ENCODE results near the gene PGAP3.
A peak's percentile ranks its signal among the peaks of the same experiment; 100 is the strongest.

The PGAP3 gene

GRCh38 chr17:39672522-39673334 lies 15.1 kb downstream of the PGAP3 start:
- Histone ChIP-seq H3K4me3 (ENCODE audit: low read depth, low read length) (no peak overlapping the region), H3K4me1 (ENCODE audit: control insufficient read depth, insufficient read depth, low read length) (peaks cover 7% of the 10 kb centered on the region), H3K27me3 (ENCODE audit: control insufficient read depth, insufficient read depth, low read length) (peaks cover 4% of the 10 kb centered on the region), H3K9ac (ENCODE audit: low read depth, low read length) (no peak overlapping the region), H3K36me3 (ENCODE audit: control insufficient read depth, insufficient read depth, low read length) (peaks cover 6% of the 10 kb centered on the region), H3K9me3 (ENCODE audit: control insufficient read depth, insufficient read depth, low read length) (no peaks in the 10 kb centered on the region)

DNA sequence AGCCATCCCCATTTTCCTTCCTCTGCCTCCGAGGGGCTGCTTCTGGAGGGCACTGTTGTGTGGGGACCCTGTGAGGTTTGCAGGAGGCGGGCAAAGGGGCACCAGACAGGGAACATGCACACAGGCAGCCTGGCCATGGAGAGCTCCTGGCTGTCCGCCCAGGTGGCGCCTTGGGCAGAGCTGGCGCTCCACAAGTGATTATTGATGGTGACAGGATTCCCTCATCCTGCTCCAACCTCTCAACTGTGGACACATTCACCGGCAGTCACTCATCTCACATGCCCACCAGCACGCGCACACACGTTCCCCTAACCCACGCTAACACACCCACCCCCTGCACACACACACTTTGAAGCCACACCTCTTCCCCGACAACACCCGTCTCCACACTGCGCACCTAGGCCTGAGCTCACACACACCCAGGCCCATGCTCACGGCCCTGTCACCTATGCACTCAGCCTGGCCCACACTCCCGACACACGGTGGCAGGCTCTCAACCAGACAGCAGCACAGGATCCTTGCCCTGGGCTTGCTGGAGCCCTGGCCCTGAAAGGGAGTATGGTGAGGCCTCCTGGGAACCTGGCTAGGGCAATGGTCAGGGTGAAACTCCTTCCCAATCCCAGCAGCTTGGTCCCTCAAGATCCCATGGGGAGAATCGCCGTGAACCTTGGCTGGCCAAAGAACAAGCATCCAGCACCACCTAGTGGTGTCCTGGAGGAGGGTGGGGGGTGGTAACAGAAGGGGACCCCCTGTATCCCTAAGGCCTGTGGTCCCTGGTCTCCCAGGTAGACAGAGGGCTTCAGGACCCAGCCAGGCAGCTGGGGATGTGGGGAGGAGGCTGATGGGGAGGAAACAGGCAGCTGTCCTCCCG lies 16.0 kb downstream of the PGAP3 start:
- no peaks in the 10 kb centered on the region for H3K9me3 ChIP-seq (ENCODE audit: control insufficient read depth, insufficient read depth, low read length)
- peaks cover 10% of the 10 kb centered on the region for H3K4me1 ChIP-seq (ENCODE audit: control insufficient read depth, insufficient read depth, low read length)
- peaks cover 4% of the 10 kb centered on the region for H3K36me3 ChIP-seq (ENCODE audit: control insufficient read depth, insufficient read depth, low read length)
- H3K9ac ChIP-seq (ENCODE audit: low read depth, low read length): no peak overlapping the region
- H3K4me3 ChIP-seq (ENCODE audit: low read depth, low read length): no peak overlapping the region
- H3K27me3 ChIP-seq (ENCODE audit: control insufficient read depth, insufficient read depth, low read length): peaks cover 9% of the 10 kb centered on the region

DNA sequence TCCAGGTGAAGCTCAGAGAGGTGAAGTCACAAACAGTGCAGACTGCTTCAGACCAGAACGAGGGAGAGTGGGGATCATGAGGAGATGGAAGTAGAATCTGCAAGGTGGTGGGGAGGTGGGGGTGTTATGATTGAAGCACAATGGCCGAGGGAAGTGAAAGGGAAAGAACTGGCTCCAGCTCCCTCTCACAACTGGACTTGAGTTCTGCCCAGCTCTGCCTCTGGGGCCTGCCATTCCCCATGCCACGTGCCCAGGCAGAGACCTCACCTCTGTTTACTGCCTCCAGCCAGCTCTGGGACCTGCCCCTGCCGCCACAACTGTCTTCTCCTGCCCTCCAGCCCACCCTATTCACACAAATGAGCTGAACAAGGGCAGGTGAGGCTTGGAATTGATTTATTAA lies 17.1 kb downstream of the PGAP3 start:
- Histone ChIP-seq H3K9ac (ENCODE audit: low read depth, low read length) (no peak overlapping the region), H3K4me3 (ENCODE audit: low read depth, low read length) (no peak overlapping the region), H3K36me3 (ENCODE audit: control insufficient read depth, insufficient read depth, low read length) (no peaks in the 10 kb centered on the region), H3K9me3 (ENCODE audit: control insufficient read depth, insufficient read depth, low read length) (no peaks in the 10 kb centered on the region), H3K27me3 (ENCODE audit: control insufficient read depth, insufficient read depth, low read length) (peaks cover 18% of the 10 kb centered on the region), H3K4me1 (ENCODE audit: control insufficient read depth, insufficient read depth, low read length) (peaks cover 19% of the 10 kb centered on the region)

DNA sequence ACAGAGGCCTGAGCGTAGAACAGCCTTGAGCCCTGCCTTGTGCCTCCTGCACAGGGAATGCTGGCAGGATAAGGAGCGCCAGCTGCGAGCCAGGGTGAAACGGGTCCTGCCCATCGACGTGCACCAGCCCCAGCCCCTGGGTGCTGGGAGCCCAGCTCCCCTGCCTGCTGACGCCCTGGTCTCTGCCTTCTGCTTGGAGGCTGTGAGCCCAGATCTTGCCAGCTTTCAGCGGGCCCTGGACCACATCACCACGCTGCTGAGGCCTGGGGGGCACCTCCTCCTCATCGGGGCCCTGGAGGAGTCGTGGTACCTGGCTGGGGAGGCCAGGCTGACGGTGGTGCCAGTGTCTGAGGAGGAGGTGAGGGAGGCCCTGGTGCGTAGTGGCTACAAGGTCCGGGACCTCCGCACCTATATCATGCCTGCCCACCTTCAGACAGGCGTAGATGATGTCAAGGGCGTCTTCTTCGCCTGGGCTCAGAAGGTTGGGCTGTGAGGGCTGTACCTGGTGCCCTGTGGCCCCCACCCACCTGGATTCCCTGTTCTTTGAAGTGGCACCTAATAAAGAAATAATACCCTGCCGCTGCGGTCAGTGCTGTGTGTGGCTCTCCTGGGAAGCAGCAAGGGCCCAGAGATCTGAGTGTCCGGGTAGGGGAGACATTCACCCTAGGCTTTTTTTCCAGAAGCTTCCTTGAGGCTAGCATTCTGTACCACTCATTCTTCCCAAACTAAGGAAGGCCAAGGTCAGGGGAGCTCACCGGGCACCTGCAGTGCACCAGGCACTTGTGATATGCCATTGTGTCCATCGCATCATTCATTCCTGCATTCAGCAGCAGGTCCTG lies 17.7 kb downstream of the PGAP3 start:
- Histone ChIP-seq H3K9ac (ENCODE audit: low read depth, low read length) (no peak overlapping the region), H3K9me3 (ENCODE audit: control insufficient read depth, insufficient read depth, low read length) (no peaks in the 10 kb centered on the region)

GRCh38 chr17:39667945-39668924 lies 19.6 kb downstream of the PGAP3 start, which contains the start of gene PNMT:
Gene PNMT, plus strand, starts transcription at chr17:39668453. Its CDS starts 23 bp downstream, at chr17:39668476.
- peak within 1 kb of the TSS; percentile 48 for H3K4me3 ChIP-seq (ENCODE audit: low read depth, low read length)
- no peak within 1 kb of the TSS for H3K9ac ChIP-seq (ENCODE audit: low read depth, low read length)
- no peaks in the 10 kb centered on the region for H3K36me3 ChIP-seq (ENCODE audit: control insufficient read depth, insufficient read depth, low read length)
- H3K4me1 ChIP-seq (ENCODE audit: control insufficient read depth, insufficient read depth, low read length): peaks cover 29% of the 10 kb centered on the region
- H3K27me3 ChIP-seq (ENCODE audit: control insufficient read depth, insufficient read depth, low read length): peaks cover 19% of the 10 kb centered on the region
- H3K9me3 ChIP-seq (ENCODE audit: control insufficient read depth, insufficient read depth, low read length): no peaks in the 10 kb centered on the region

More for the DNA sequence above, 17.7 kb downstream of the PGAP3 start:
- H3K4me1 ChIP-seq (ENCODE audit: control insufficient read depth, insufficient read depth, low read length): peaks cover 21% of the 10 kb centered on the region
- no peak overlapping the region for H3K4me3 ChIP-seq (ENCODE audit: low read depth, low read length)
- no peaks in the 10 kb centered on the region for H3K36me3 ChIP-seq (ENCODE audit: control insufficient read depth, insufficient read depth, low read length)
- peaks cover 19% of the 10 kb centered on the region for H3K27me3 ChIP-seq (ENCODE audit: control insufficient read depth, insufficient read depth, low read length)

DNA sequence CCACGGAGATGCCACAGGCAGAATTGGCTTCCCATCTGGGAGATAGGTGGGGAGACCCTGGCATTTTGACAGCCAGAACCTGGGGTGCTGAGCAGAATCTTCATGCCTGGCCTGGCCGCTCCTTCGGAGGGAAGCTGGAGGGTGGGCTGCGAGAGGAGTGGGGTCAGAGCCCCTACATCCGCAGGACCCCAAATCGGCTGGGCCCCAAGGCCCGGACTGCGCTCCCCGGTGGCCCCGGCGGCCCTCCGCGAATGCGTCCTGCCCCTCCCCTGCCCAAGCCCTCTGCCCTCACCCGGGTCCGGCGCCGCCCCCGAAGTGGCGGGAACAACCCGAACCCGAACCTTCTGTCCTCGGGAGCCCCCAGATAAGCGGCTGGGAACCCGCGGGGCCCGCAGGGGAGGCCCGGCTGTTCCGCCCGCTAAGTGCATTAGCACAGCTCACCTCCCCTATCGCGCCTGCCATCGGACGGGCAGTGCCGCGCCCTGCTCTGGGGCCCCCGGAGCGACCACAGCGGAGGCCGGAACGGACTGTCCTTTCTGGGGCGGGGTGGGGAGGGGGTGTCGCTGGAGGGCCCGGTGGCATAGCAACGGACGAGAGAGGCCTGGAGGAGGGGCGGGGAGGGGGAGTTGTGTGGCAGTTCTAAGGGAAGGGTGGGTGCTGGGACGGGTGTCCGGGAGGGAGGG lies 20.5 kb downstream of the PGAP3 start:
- Histone ChIP-seq H3K27me3 (ENCODE audit: control insufficient read depth, insufficient read depth, low read length) (peaks cover 19% of the 10 kb centered on the region), H3K9me3 (ENCODE audit: control insufficient read depth, insufficient read depth, low read length) (no peaks in the 10 kb centered on the region), H3K9ac (ENCODE audit: low read depth, low read length) (no peak overlapping the region), H3K4me3 (ENCODE audit: low read depth, low read length) (peak overlapping the region; percentile 43), H3K4me1 (ENCODE audit: control insufficient read depth, insufficient read depth, low read length) (peaks cover 32% of the 10 kb centered on the region), H3K36me3 (ENCODE audit: control insufficient read depth, insufficient read depth, low read length) (peaks cover 7% of the 10 kb centered on the region)

GRCh38 chr17:39666601-39667261 lies 21.1 kb downstream of the PGAP3 start:
- Histone ChIP-seq H3K4me1 (ENCODE audit: control insufficient read depth, insufficient read depth, low read length) (peaks cover 29% of the 10 kb centered on the region), H3K36me3 (ENCODE audit: control insufficient read depth, insufficient read depth, low read length) (peaks cover 7% of the 10 kb centered on the region), H3K9me3 (ENCODE audit: control insufficient read depth, insufficient read depth, low read length) (no peaks in the 10 kb centered on the region), H3K9ac (ENCODE audit: low read depth, low read length) (no peak overlapping the region), H3K27me3 (ENCODE audit: control insufficient read depth, insufficient read depth, low read length) (peaks cover 19% of the 10 kb centered on the region), H3K4me3 (ENCODE audit: low read depth, low read length) (peak overlapping the region; percentile 43)

GRCh38 chr17:39666231-39666600 lies 21.6 kb downstream of the PGAP3 start:
- no peak overlapping the region for H3K9ac ChIP-seq (ENCODE audit: low read depth, low read length)
- no peaks in the 10 kb centered on the region for H3K9me3 ChIP-seq (ENCODE audit: control insufficient read depth, insufficient read depth, low read length)
- peaks cover 7% of the 10 kb centered on the region for H3K36me3 ChIP-seq (ENCODE audit: control insufficient read depth, insufficient read depth, low read length)
- H3K4me1 ChIP-seq (ENCODE audit: control insufficient read depth, insufficient read depth, low read length): peaks cover 28% of the 10 kb centered on the region
- H3K4me3 ChIP-seq (ENCODE audit: low read depth, low read length): peak overlapping the region; percentile 13
- peaks cover 19% of the 10 kb centered on the region for H3K27me3 ChIP-seq (ENCODE audit: control insufficient read depth, insufficient read depth, low read length)

DNA sequence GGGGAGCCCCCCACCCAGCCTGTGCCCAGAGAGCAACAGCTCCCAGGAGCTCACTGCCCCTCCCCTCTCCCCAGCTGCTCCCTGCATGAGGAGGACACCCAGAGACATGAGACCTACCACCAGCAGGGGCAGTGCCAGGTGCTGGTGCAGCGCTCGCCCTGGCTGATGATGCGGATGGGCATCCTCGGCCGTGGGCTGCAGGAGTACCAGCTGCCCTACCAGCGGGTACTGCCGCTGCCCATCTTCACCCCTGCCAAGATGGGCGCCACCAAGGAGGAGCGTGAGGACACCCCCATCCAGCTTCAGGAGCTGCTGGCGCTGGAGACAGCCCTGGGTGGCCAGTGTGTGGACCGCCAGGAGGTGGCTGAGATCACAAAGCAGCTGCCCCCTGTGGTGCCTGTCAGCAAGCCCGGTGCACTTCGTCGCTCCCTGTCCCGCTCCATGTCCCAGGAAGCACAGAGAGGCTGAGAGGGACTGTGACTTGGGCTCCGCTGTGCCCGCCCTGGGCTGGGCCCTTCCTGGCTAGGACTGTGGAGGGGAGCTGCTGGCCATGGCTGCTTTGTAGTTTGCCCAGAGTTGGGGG lies 22.1 kb downstream of the PGAP3 start:
- Histone ChIP-seq H3K4me1 (ENCODE audit: control insufficient read depth, insufficient read depth, low read length) (peaks cover 28% of the 10 kb centered on the region), H3K36me3 (ENCODE audit: control insufficient read depth, insufficient read depth, low read length) (peaks cover 9% of the 10 kb centered on the region), H3K9me3 (ENCODE audit: control insufficient read depth, insufficient read depth, low read length) (no peaks in the 10 kb centered on the region), H3K27me3 (ENCODE audit: control insufficient read depth, insufficient read depth, low read length) (peaks cover 19% of the 10 kb centered on the region), H3K9ac (ENCODE audit: low read depth, low read length) (no peak overlapping the region), H3K4me3 (ENCODE audit: low read depth, low read length) (peak overlapping the region; percentile 13)

Data from iPS-15b (cell line).